Neural cell (in vitro differentiated cells): ENCODE results near the gene SFT2D1. TPM values are rescaled to one million over a fixed set of nuclear protein-coding genes. Genes with fewer than 3 reads are reported as not detected.

Experiments
- H2AFZ ChIP-seq: fragments of 200-600, 300-800 bp; sonication (generic), shearing (Covaris generic); 2 replicates; pipeline ENCODE4 v1.6.0; 2014; ENCODE audit warnings: low read depth, mild to moderate bottlenecking, antibody characterized with exemption, low read length, moderate library complexity
- H3F3A ChIP-seq: fragments of 200-600 bp; shearing (Covaris generic); 2 replicates; pipeline ENCODE4 v1.6.1; 2016; ENCODE audit warnings: mild to moderate bottlenecking, moderate library complexity, mixed read lengths, antibody characterized with exemption, low read length; ENCODE audit not compliant: insufficient read depth, poor library complexity, severe bottlenecking
- H3K27ac ChIP-seq: fragments of 200-600, 300-800 bp; sonication (generic), shearing (Covaris generic); 2 replicates; pipeline ENCODE4 v1.5.1; 2014; ENCODE audit warnings: mild to moderate bottlenecking, low read length, moderate library complexity
- H3K27me3 ChIP-seq: fragments of 300-800, 200-600 bp; sonication (generic), shearing (Covaris generic); 2 replicates; pipeline ENCODE4 v1.6.0; 2014; ENCODE audit warnings: mild to moderate bottlenecking, low read depth, low read length, moderate library complexity; ENCODE audit not compliant: insufficient read depth
- H3K36me3 ChIP-seq: fragments of 300-800, 200-600 bp; sonication (generic), shearing (Covaris generic); 2 replicates; pipeline ENCODE4 v1.5.1; 2014; ENCODE audit warnings: mild to moderate bottlenecking, antibody characterized with exemption, low read length, moderate library complexity; ENCODE audit not compliant: insufficient read depth
- H3K4me2 ChIP-seq: fragments of 300-800, 200-600 bp; sonication (generic), shearing (Covaris generic); 2 replicates; pipeline ENCODE4 v1.6.0; 2014; ENCODE audit warnings: mild to moderate bottlenecking, low read length
- H3K4me3 ChIP-seq: fragments of 300-800, 200-600 bp; sonication (generic), shearing (Covaris generic); 2 replicates; pipeline ENCODE4 v1.5.1; 2014; ENCODE audit warnings: mild to moderate bottlenecking, low read length, moderate library complexity
- H3K79me2 ChIP-seq: fragments of 200-600 bp; shearing (Covaris generic); replicated peaks from 2 replicates; pipeline ENCODE4 v1.6.0; 2014; ENCODE audit warnings: mild to moderate bottlenecking, low read length, moderate library complexity; ENCODE audit not compliant: insufficient read depth
- H3K9ac ChIP-seq: fragments of 300-800, 200-600 bp; sonication (generic), shearing (Covaris generic); 2 replicates; pipeline ENCODE4 v1.6.1; 2016; ENCODE audit warnings: mild to moderate bottlenecking, low read length, mixed read lengths
- H3K9me2 ChIP-seq: fragments of 200-600 bp; shearing (Covaris generic); 2 replicates; pipeline ENCODE4 v1.6.1; 2016; ENCODE audit warnings: mild to moderate bottlenecking, low read length, mixed read lengths; ENCODE audit not compliant: insufficient read depth
- H3K9me3 ChIP-seq: fragments of 200-600, 300-800 bp; sonication (generic), shearing (Covaris generic); 2 replicates; pipeline ENCODE4 v1.6.1; 2016; ENCODE audit warnings: mild to moderate bottlenecking, mixed run types, low read length, moderate library complexity, mixed read lengths
- H4K20me1 ChIP-seq: fragments of 200-600 bp; shearing (Covaris generic); 2 replicates; pipeline ENCODE4 v1.6.1; 2016; ENCODE audit warnings: mild to moderate bottlenecking, mixed run types; ENCODE audit not compliant: insufficient read depth
- EP300 ChIP-seq: fragments of 450-650 bp; conservative IDR thresholded peaks from 2 replicates; pipeline ENCODE4 v1.6.1; 2014; ENCODE audit warnings: antibody characterized with exemption, mild to moderate bottlenecking, moderate library complexity; ENCODE audit not compliant: poor library complexity, severe bottlenecking
- EZH2 ChIP-seq: fragments of 200-600, 300-800 bp; shearing (Covaris generic), sonication (generic); IDR thresholded peaks from 2 replicates; pipeline ENCODE4 v1.6.1; 2014; ENCODE audit warnings: antibody characterized with exemption, low read length, borderline replicate concordance, mild to moderate bottlenecking; ENCODE audit not compliant: insufficient read depth, poor library complexity, severe bottlenecking
- MXI1 ChIP-seq: fragments of 450-650 bp; conservative IDR thresholded peaks from 2 replicates; pipeline ENCODE4 v1.6.1; 2014; ENCODE audit warnings: antibody characterized with exemption, mild to moderate bottlenecking; ENCODE audit not compliant: poor library complexity, severe bottlenecking
- POLR2AphosphoS5 ChIP-seq: IDR thresholded peaks from 2 replicates; pipeline ENCODE4 v1.6.1; 2012
- RAD21 ChIP-seq: fragments of 450-650 bp; conservative IDR thresholded peaks from 2 replicates; pipeline ENCODE4 v1.6.1; 2014; ENCODE audit warnings: antibody characterized with exemption, mild to moderate bottlenecking, moderate library complexity
- SMC3 ChIP-seq: fragments of 450-650 bp; conservative IDR thresholded peaks from 2 replicates; pipeline ENCODE4 v1.6.1; 2014; ENCODE audit warnings: antibody characterized with exemption, mild to moderate bottlenecking, moderate library complexity; ENCODE audit not compliant: poor library complexity
- TAF1 ChIP-seq: IDR thresholded peaks from 2 replicates; pipeline ENCODE4 v1.6.1; 2012; ENCODE audit warnings: low read depth
- polyA plus RNA-seq: library from polyadenylated mRNA; depleted of rRNA; stranded (reverse); fragments of >200 nt; gene quantifications from 2 replicates; pipeline ENCODE4 v1.2.3, GENCODE V29; 2014
- TF ChIP-seq, protein P1 (sequence below): fragments of 450-650 bp; IDR thresholded peaks from 2 replicates; pipeline ENCODE4 v1.5.1; 2014; ENCODE audit warnings: antibody characterized with exemption, mild to moderate bottlenecking, moderate library complexity; ENCODE audit not compliant: poor library complexity, severe bottlenecking
- TF ChIP-seq, protein P2 (sequence below): IDR thresholded peaks from 2 replicates; pipeline ENCODE4 v1.6.1; 2012; ENCODE audit warnings: borderline replicate concordance

The SFT2D1 gene
- polyA plus RNA-seq, 1 donor from 2014 or later, result 81.7 TPM

- TF ChIP-seq, protein P1, sequence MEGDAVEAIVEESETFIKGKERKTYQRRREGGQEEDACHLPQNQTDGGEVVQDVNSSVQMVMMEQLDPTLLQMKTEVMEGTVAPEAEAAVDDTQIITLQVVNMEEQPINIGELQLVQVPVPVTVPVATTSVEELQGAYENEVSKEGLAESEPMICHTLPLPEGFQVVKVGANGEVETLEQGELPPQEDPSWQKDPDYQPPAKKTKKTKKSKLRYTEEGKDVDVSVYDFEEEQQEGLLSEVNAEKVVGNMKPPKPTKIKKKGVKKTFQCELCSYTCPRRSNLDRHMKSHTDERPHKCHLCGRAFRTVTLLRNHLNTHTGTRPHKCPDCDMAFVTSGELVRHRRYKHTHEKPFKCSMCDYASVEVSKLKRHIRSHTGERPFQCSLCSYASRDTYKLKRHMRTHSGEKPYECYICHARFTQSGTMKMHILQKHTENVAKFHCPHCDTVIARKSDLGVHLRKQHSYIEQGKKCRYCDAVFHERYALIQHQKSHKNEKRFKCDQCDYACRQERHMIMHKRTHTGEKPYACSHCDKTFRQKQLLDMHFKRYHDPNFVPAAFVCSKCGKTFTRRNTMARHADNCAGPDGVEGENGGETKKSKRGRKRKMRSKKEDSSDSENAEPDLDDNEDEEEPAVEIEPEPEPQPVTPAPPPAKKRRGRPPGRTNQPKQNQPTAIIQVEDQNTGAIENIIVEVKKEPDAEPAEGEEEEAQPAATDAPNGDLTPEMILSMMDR, result no peak
- TF ChIP-seq SMC3, result no peak
- TF ChIP-seq, protein P2, sequence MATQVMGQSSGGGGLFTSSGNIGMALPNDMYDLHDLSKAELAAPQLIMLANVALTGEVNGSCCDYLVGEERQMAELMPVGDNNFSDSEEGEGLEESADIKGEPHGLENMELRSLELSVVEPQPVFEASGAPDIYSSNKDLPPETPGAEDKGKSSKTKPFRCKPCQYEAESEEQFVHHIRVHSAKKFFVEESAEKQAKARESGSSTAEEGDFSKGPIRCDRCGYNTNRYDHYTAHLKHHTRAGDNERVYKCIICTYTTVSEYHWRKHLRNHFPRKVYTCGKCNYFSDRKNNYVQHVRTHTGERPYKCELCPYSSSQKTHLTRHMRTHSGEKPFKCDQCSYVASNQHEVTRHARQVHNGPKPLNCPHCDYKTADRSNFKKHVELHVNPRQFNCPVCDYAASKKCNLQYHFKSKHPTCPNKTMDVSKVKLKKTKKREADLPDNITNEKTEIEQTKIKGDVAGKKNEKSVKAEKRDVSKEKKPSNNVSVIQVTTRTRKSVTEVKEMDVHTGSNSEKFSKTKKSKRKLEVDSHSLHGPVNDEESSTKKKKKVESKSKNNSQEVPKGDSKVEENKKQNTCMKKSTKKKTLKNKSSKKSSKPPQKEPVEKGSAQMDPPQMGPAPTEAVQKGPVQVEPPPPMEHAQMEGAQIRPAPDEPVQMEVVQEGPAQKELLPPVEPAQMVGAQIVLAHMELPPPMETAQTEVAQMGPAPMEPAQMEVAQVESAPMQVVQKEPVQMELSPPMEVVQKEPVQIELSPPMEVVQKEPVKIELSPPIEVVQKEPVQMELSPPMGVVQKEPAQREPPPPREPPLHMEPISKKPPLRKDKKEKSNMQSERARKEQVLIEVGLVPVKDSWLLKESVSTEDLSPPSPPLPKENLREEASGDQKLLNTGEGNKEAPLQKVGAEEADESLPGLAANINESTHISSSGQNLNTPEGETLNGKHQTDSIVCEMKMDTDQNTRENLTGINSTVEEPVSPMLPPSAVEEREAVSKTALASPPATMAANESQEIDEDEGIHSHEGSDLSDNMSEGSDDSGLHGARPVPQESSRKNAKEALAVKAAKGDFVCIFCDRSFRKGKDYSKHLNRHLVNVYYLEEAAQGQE, result no peak
- TF ChIP-seq POLR2AphosphoS5, result no peak
- no peak for TF ChIP-seq EP300
- TF ChIP-seq EZH2, result no peak
- no peak for TF ChIP-seq MXI1
- no peak for TF ChIP-seq TAF1
- TF ChIP-seq RAD21, result no peak
- no peak overlapping the region for H3K27ac ChIP-seq
Measured at GRCh38 chr6:166289207-166290060, 52.9 kb downstream of the SFT2D1 start.

GRCh38 chr6:166286839-166287271 lies 55.5 kb downstream of the SFT2D1 start:
- no peaks in the 10 kb centered on the region for H4K20me1 ChIP-seq
- no peak overlapping the region for H2AFZ ChIP-seq
- no peak overlapping the region for H3K9ac ChIP-seq
- no peaks in the 10 kb centered on the region for H3K79me2 ChIP-seq
- no peaks in the 10 kb centered on the region for H3K9me2 ChIP-seq
- H3K36me3 ChIP-seq, result no peaks in the 10 kb centered on the region
- H3K9me3 ChIP-seq, result no peaks in the 10 kb centered on the region
- no peaks in the 10 kb centered on the region for H3K27me3 ChIP-seq
- H3K4me3 ChIP-seq, result no peak overlapping the region
- no peak for TF ChIP-seq RAD21
- TF ChIP-seq EP300, result no peak
- TF ChIP-seq POLR2AphosphoS5, result no peak
- TF ChIP-seq MXI1, result no peak
- TF ChIP-seq, protein P2, result no peak
- TF ChIP-seq TAF1, result no peak
- no peak for TF ChIP-seq EZH2
- TF ChIP-seq, protein P1, result no peak
- TF ChIP-seq SMC3, result no peak
- no peak overlapping the region for H3K27ac ChIP-seq
- H3K4me2 ChIP-seq, result no peak overlapping the region
- no peaks in the 10 kb centered on the region for H3F3A ChIP-seq

More at GRCh38 chr6:166289207-166290060, 52.9 kb downstream of the SFT2D1 start:
- no peaks in the 10 kb centered on the region for H3K27me3 ChIP-seq
- H3K79me2 ChIP-seq, result no peaks in the 10 kb centered on the region
- H3K9me3 ChIP-seq, result no peaks in the 10 kb centered on the region
- H2AFZ ChIP-seq, result no peak overlapping the region
- H3K36me3 ChIP-seq, result no peaks in the 10 kb centered on the region
- no peaks in the 10 kb centered on the region for H3F3A ChIP-seq
- no peak overlapping the region for H3K4me2 ChIP-seq
- no peaks in the 10 kb centered on the region for H4K20me1 ChIP-seq
- H3K4me3 ChIP-seq, result no peak overlapping the region
- no peaks in the 10 kb centered on the region for H3K9me2 ChIP-seq
- H3K9ac ChIP-seq, result no peak overlapping the region
